Measurements from ENCODE around the gene BMP7. TPM values are rescaled to one million over a fixed set of nuclear protein-coding genes. Genes with fewer than 3 reads are reported as not detected.

BMP7 gene
- total and polyA plus RNA-seq, 2 of the 13 experiments (the other 11 are each of a cell fraction or from before 2014, with no cell fraction given), result not detected

DNA sequence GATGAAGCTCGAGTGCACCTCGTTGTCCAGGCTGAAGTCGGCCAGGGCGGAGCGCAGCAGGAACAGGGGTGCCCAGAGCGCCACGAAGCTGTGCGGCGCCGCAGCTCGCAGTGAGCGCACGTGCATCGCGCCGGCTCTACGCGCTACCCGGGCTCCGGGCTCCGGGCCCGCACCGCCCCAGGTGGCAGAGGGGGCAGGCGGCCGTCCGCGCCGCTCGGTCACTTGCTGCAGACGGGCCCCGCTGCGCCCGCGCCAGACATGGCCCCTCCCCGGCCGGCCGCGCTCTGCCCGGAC lies 497 bp downstream of the BMP7 start:
- H3K79me2 ChIP-seq (ENCODE audit: insufficient read depth, low read length), result no peaks in the 10 kb centered on the region
- no peak overlapping the region for H3K4me3 ChIP-seq (replicated peaks in 1 of 3; ENCODE audit: insufficient read depth in 1 of 3, low read depth in 2 of 3, low read length in 3 of 3)
- FAIRE-seq (no peak), ATAC-seq (peak; percentile 4; the same call in 1 of the 3 replicates), DNase-seq (ENCODE audit: low spot score) (no peak)
- intact Hi-C loops (cut with micrococcal nuclease; ENCODE audit: unreplicated experiment), result no loop called here
- no peak overlapping the region for H3K9ac ChIP-seq (ENCODE audit: insufficient read depth, low read depth, low read length)
- peaks cover 26% of the 10 kb centered on the region; the same call in 1 of the 2 replicates for H4K20me1 ChIP-seq (ENCODE audit: insufficient read depth, low read length)
- H3K4me2 ChIP-seq (ENCODE audit: low read depth, low read length), result no peak overlapping the region
- no TSS peak for BruUV-seq (replicated peaks)
- no peaks in the 10 kb centered on the region for H3K9me3 ChIP-seq (ENCODE audit: low read length)
- in situ Hi-C loops (cut with HindIII; ENCODE audit: extremely low pct_ligation_motif_present, low pct_unique_long_range_greater_than_20kb), result no loop called here
- H3K36me3 ChIP-seq (replicated peaks in 1 of 2; ENCODE audit: control insufficient read depth in 1 of 2, insufficient read depth in 2 of 2, low read length in 2 of 2), result no peaks in the 10 kb centered on the region
- peaks cover 23% of the 10 kb centered on the region for H3K4me1 ChIP-seq (ENCODE audit: insufficient read depth, low read length)
- peaks cover 38 to 95% of the 10 kb centered on the region in 2 experiments for H3K27me3 ChIP-seq (ENCODE audit: control insufficient read depth in 1 of 2, insufficient read depth in 2 of 2, low read length in 2 of 2)
- no peak overlapping the region for H2AFZ ChIP-seq (ENCODE audit: low read length)
- CTCF ChIA-PET (ENCODE audit: low intra/inter-chr PET ratio, low total read pairs), result no interaction called here
- 17% methylated on average over 1 of the region's 39 CpGs for WGBS (ENCODE audit: low lambda C conversion rate)
- POLR2A ChIA-PET, result no interaction called here
- TF ChIP-seq ZNF225 (CRISPR knock-in tag; IDR thresholded peaks at IDR 0.05), result 0 out of 2 replicates have a peak, but pooled peaks have one; percentile 30
- TF ChIP-seq ZNF512B (CRISPR knock-in tag; IDR thresholded peaks at IDR 0.05; ENCODE audit: borderline replicate concordance), result no peak
- peak; percentile 87; the same call in 1 of the 2 replicates for TF ChIP-seq MTF2 (CRISPR knock-in tag; IDR thresholded peaks at IDR 0.05; ENCODE audit: borderline replicate concordance)
- H3K27ac ChIP-seq (ENCODE audit: extremely low read length, insufficient read depth, low read length), result no peak overlapping the region

- Histone ChIP-seq H3K27ac (ENCODE audit: extremely low read length, insufficient read depth, low read length) (no peak overlapping the region), H3K79me2 (ENCODE audit: insufficient read depth, low read length) (no peaks in the 10 kb centered on the region), H3K36me3 (replicated peaks in 1 of 2; ENCODE audit: control insufficient read depth in 1 of 2, insufficient read depth in 2 of 2, low read length in 2 of 2) (no peaks in the 10 kb centered on the region), H3K27me3 (ENCODE audit: control insufficient read depth in 1 of 2, insufficient read depth in 2 of 2, low read length in 2 of 2) (peaks cover 38 to 95% of the 10 kb centered on the region in 2 experiments), H2AFZ (ENCODE audit: low read length) (no peak overlapping the region), H4K20me1 (ENCODE audit: insufficient read depth, low read length) (peaks cover 26% of the 10 kb centered on the region; the same call in 1 of the 2 replicates), H3K9me3 (ENCODE audit: low read length) (no peaks in the 10 kb centered on the region), H3K4me2 (ENCODE audit: low read depth, low read length) (no peak overlapping the region), H3K9ac (ENCODE audit: insufficient read depth, low read depth, low read length) (no peak overlapping the region), H3K4me3 (replicated peaks in 1 of 3; ENCODE audit: insufficient read depth in 1 of 3, low read depth in 2 of 3, low read length in 3 of 3) (no peak overlapping the region), H3K4me1 (ENCODE audit: insufficient read depth, low read length) (peaks cover 23% of the 10 kb centered on the region)
- FAIRE-seq (no peak), ATAC-seq (no peak), DNase-seq (ENCODE audit: low spot score) (no peak)
- CTCF ChIA-PET (ENCODE audit: low intra/inter-chr PET ratio, low total read pairs), result no interaction called here
- intact Hi-C loops (cut with micrococcal nuclease; ENCODE audit: unreplicated experiment), result no loop called here
- POLR2A ChIA-PET, result no interaction called here
- in situ Hi-C loops (cut with HindIII; ENCODE audit: extremely low pct_ligation_motif_present, low pct_unique_long_range_greater_than_20kb), result no loop called here
- BruUV-seq (replicated peaks), result no TSS peak
- TF ChIP-seq HIVEP1 (CRISPR knock-in tag; IDR thresholded peaks at IDR 0.05) (peak; percentile 50; the same call in 1 of the 2 replicates), TEAD2 (CRISPR knock-in tag; IDR thresholded peaks at IDR 0.05) (no peak), DNMT1 (CRISPR knock-in tag; IDR thresholded peaks at IDR 0.05) (peak; percentile 22; the same call in 1 of the 2 replicates), MBNL3 (CRISPR knock-in tag; conservative IDR thresholded peaks at IDR 0.05) (no peak), RBM39 (IDR thresholded peaks at IDR 0.05; ENCODE audit: low read depth, low read length, poor library complexity, severe bottlenecking) (peak; percentile 7), SUZ12 (IDR thresholded peaks at IDR 0.05; ENCODE audit: low read depth, low read length) (no peak), EZH2 (conservative IDR thresholded peaks at IDR 0.05; ENCODE audit: low read depth, low read length) (peak; percentile 56; the same call in 1 of the 2 replicates)
- 58% methylated on average over 45 of the region's 53 CpGs for WGBS (ENCODE audit: low lambda C conversion rate)
Observed at GRCh38 chr20:57265336-57265996, 975 bp downstream of the BMP7 start.
